NT2/D1 (cell line): ENCODE measurements around the gene DDX42.

ENCODE experiments used
- DNase-seq: peaks from one replicate; pipeline ENCODE4 v3.0.0-alpha.2; 2011; ENCODE audit warnings: low read depth, low spot score
- H3K27me3 ChIP-seq: 2 replicates; pipeline ENCODE4 v1.6.0; 2011; ENCODE audit warnings: mild to moderate bottlenecking; ENCODE audit not compliant: insufficient read length, insufficient read depth
- H3K36me3 ChIP-seq: 2 replicates; pipeline ENCODE4 v1.6.1; 2011; ENCODE audit warnings: mild to moderate bottlenecking, low read length, mixed read lengths; ENCODE audit not compliant: insufficient read depth, insufficient read length
- H3K4me1 ChIP-seq: 2 replicates; pipeline ENCODE4 v1.5.1; 2011; ENCODE audit not compliant: insufficient read depth, insufficient read length
- H3K4me3 ChIP-seq: 2 replicates; pipeline ENCODE4 v1.5.1; 2011; ENCODE audit warnings: low read depth; ENCODE audit not compliant: insufficient read length
- H3K9ac ChIP-seq: 2 replicates; pipeline ENCODE4 v1.6.0; 2011; ENCODE audit warnings: low read depth; ENCODE audit not compliant: insufficient read length
- H3K9me3 ChIP-seq: 2 replicates; pipeline ENCODE4 v1.5.1; 2011; ENCODE audit warnings: mild to moderate bottlenecking, low read length; ENCODE audit not compliant: insufficient read depth
- SUZ12 ChIP-seq: IDR thresholded peaks from 2 replicates; pipeline ENCODE4 v1.6.1; 2011; ENCODE audit not compliant: insufficient read length, insufficient read depth; ENCODE audit errors: extremely low read depth
- YY1 ChIP-seq: IDR thresholded peaks from 2 replicates; pipeline ENCODE4 v1.6.1; 2011; ENCODE audit not compliant: insufficient read length, insufficient read depth
- ZNF274 ChIP-seq: IDR thresholded peaks from 2 replicates; pipeline ENCODE4 v1.6.1; 2011; ENCODE audit warnings: mild to moderate bottlenecking, low read depth, low read length

The DDX42 gene

DNA sequence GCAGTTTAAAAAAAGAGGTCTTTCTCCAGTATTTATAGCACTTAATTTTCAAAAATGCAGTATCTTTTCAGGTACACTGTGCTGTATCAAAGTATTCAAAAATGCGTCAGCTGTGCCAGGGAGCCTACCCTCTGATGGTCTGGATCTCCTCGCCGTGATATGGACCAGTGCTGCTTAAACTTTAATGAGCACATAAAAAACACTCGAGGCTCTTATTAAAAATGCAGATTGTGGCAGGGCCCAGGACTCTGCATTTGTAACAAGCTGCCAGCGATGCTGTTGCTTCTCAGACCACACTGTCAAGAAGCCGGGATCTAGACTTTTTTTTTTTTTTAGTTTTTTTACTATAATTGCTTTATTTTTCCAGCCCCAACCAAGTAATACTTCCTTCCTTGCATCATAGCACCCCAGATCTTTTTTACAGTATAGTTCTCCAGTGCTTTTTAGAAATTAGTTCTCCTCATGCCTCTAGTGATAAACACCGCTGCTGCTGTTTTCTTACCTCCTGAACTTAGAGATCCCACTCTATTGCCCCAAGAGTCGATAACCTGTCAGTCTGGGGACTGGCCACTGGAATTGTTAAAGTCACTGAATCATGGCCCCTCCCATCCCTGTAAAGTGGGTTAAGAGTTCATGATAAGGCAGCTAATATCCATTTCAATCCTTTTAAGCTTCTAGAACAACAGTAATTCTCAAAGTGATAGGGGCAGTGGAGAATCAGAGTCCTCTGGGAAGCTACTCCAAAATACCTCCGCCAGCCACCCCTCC, 70.1 kb downstream of the DDX42 start:
- Histone ChIP-seq H3K27me3 (peaks cover 12% of the 10 kb centered on the region), H3K36me3 (peaks cover 3% of the 10 kb centered on the region), H3K4me1 (peaks cover 8% of the 10 kb centered on the region), H3K9me3 (peaks cover 14% of the 10 kb centered on the region), H3K9ac (peak overlapping the region; percentile 84), H3K4me3 (peak overlapping the region; percentile 79)
- no peak for DNase-seq
- TF ChIP-seq YY1 = no peak

DNA sequence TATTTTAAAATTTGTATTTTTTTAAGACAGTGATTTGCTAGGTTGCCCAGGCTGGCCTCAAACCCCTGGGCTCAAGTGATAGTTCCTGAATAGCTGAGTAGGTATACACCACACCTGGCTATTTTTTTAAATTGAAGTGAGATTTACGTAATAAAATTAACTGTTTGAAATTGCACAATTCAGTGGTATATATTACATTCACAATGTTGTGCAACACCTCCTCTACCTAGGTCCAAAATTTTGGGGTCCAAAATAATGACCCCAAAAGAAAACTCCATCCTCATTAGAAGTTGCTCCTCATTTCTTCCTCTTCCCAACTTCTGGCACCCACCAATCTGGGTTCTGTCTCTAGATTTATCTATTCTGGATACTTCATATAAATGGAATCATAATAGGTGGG, 71.5 kb downstream of the DDX42 start:
- Histone ChIP-seq H3K9ac (no peak overlapping the region), H3K4me1 (peaks cover 6% of the 10 kb centered on the region), H3K27me3 (peaks cover 12% of the 10 kb centered on the region), H3K4me3 (no peak overlapping the region), H3K9me3 (peaks cover 14% of the 10 kb centered on the region), H3K36me3 (peaks cover under 1% of the 10 kb centered on the region)
- no peak for DNase-seq
- no peak for TF ChIP-seq SUZ12
- no peak for TF ChIP-seq YY1
- no peak for TF ChIP-seq ZNF274

DNA sequence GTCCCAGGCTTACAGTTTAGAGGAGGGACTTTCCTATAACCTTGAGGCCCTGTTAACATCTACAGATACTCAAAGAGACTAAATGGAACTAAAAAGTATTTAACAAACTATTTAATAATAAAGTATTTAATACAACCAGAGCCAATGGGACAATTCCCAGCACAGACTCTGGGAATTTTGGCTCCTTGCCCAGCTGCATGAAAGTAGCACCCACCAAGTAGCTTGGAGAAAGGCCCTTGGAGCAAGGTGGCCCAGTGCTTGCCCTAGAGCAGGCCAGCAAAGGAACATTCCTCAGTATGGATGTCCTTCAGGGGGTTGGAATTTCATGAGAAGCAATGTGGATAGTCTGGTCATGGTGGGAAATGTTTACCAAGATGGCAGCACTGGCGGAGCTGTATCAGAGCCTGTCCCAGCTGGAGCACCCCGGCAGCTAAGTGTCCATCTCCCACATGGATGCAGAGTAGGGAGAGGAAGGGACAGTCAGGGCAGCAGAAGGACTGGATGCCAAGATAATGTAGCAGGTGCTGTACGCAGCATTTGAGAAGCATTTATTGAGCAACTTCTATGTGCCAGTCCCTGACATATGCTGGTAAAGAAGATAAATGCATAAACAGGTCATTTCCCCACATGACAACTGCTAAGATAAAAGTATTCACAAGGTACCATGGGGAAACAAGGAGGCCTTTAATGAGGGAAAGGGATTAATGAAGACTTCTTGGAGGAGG, 73.7 kb downstream of the DDX42 start:
- no peaks in the 10 kb centered on the region for H3K4me1 ChIP-seq
- peaks cover 14% of the 10 kb centered on the region for H3K9me3 ChIP-seq
- DNase-seq = no peak
- no peak overlapping the region for H3K4me3 ChIP-seq
- H3K36me3 ChIP-seq = no peaks in the 10 kb centered on the region
- no peak for TF ChIP-seq YY1
- no peak for TF ChIP-seq SUZ12
- no peak for TF ChIP-seq ZNF274
- peaks cover 12% of the 10 kb centered on the region for H3K27me3 ChIP-seq
- no peak overlapping the region for H3K9ac ChIP-seq

DNA sequence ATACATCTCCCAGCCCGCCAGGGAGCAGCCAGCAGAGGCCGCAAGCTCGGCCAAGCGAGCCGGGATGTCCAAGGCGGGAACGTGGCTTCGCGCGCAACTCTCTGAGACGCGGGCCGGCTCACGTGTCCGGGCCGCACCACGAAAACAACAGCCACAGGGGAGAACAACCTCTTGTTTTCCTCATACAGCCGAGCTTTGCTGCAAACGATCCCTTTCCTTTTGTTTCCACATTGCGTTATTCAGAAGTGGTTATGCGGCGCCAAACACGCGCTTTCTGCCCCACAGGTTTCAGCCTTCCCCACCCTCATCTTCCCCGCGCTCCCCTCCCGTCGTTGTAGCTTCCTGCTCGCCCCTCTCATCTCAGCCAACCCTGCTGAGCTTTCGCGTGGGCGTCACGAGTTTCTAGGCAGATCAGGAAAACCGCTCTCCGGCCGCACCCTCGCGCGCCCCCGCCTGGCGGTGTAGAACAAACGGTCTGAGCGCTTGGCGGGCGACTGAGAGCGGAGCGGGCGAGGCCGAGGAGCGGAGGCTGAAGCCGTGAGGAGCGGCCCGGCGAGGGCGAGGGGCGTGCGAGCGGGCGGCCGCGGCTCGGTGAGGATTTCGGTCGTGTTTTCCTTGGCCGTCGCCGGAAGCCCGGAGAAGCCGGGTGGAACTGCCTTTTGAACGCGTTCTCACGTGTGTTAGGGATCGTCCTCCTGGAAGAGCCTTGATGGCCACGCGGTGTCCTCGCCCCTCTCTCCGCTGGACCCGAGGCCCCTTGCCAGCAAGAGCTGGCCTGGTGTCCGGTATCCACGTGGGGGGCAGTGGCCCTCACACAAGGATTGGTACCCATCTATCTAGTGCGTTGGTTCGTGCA, 75.1 kb downstream of the DDX42 start:
- Histone ChIP-seq H3K4me1 (no peaks in the 10 kb centered on the region), H3K27me3 (peaks cover 12% of the 10 kb centered on the region), H3K36me3 (no peaks in the 10 kb centered on the region), H3K4me3 (no peak overlapping the region), H3K9me3 (peaks cover 14% of the 10 kb centered on the region), H3K9ac (peak overlapping the region; percentile 43)
- TF ChIP-seq YY1 (no peak), ZNF274 (no peak), SUZ12 (no peak)
- DNase-seq = peak; percentile 85

DNA sequence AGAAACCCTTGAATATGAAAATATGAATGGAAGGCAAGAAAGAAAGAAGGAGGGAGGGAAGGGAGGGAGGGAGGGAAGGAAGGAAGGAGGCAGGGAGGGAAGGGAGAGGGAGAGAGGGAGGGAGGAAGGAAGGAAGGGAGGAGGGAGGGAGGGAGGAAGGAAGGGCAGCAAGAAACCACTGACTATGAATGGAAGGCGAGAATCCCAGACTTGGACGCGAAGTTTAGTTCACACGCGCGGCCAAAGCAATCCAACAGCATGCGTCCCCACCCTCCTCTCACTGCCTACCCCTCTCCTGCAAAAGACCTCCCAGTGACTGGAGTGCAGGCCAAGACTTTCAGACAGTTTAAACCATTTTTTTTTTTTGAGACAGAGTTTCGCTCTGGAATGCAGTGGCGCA, 76.4 kb downstream of the DDX42 start:
- TF ChIP-seq ZNF274 (no peak), SUZ12 (no peak), YY1 (no peak)
- no peak overlapping the region for H3K4me3 ChIP-seq
- H3K27me3 ChIP-seq = peaks cover 12% of the 10 kb centered on the region
- peaks cover 14% of the 10 kb centered on the region for H3K9me3 ChIP-seq
- no peaks in the 10 kb centered on the region for H3K36me3 ChIP-seq
- no peak overlapping the region for H3K9ac ChIP-seq
- H3K4me1 ChIP-seq = no peaks in the 10 kb centered on the region
- DNase-seq = no peak

DNA sequence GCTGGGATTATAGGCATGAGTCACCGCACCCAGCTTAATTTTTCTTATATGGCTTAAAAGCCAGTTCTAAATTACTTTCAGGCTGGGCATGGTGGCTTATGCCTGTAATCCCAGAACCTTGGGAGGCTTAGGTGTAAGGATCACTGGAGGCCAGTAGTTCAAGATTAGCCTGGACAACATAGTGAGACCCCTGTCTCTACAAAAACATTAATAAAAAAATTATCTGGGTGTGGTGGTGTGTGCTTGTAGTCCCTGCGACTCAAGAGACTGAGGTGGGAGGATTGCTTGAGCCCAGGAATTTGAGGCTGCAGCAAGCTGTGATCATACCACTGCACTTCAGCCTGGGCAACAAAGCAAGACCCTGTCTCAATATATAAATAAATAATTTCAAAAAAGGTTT, 79.3 kb downstream of the DDX42 start:
- Histone ChIP-seq H3K9me3 (peaks cover 6% of the 10 kb centered on the region), H3K36me3 (no peaks in the 10 kb centered on the region), H3K27me3 (peaks cover 5% of the 10 kb centered on the region), H3K4me3 (no peak overlapping the region), H3K4me1 (no peaks in the 10 kb centered on the region), H3K9ac (no peak overlapping the region)
- no peak for TF ChIP-seq YY1
- no peak for TF ChIP-seq SUZ12
- TF ChIP-seq ZNF274 = no peak
- no peak for DNase-seq

DNA sequence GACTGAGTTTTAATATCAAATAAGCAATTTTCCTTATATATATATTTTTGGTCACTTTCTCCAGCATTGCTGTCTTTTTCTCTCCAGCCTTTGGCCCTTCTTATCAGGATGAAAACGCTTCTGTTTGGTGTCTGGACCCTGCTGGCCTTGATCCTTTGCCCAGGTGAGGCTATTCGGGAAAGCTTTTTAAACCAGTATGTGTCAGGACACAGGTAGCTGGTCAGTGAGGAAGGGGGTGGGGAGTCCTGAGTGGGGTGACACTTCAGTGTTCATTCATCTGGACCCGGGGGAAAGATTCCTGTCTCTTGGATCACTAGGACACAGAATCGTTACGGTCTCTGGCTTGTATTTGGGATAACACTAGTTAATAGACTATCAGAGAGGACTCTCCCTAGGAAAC, 80.7 kb downstream of the DDX42 start:
- H3K9me3 ChIP-seq = no peaks in the 10 kb centered on the region
- no peak for DNase-seq
- TF ChIP-seq SUZ12 (no peak), YY1 (no peak), ZNF274 (no peak)
- no peaks in the 10 kb centered on the region for H3K4me1 ChIP-seq
- H3K9ac ChIP-seq = no peak overlapping the region
- no peak overlapping the region for H3K4me3 ChIP-seq
- no peaks in the 10 kb centered on the region for H3K36me3 ChIP-seq
- H3K27me3 ChIP-seq = no peaks in the 10 kb centered on the region
